MCF 10A (cell line): ENCODE data around the gene STMN3. TPM values are rescaled to one million over a fixed set of nuclear protein-coding genes. Genes with fewer than 3 reads are reported as not detected.
"Not testable (repeated sequence)": the region's sequence is repeated elsewhere in the genome, so short reads cannot be mapped to it uniquely, and the experiment has no call there.

Source experiments
- BruUV-seq: library from RNA; stranded (reverse); fragments of 400-500 nt; replicated peaks from 2 replicates; lab custom pipeline; 2021; lab: Mats Ljungman, UMichigan
- CTCF ChIA-PET: fragments of 300-600 bp; sonication (Branson Sonifier 250); formaldehyde crosslinking; extraction: SDS; loops from one replicate; lab custom pipeline; 2021; ENCODE audit warnings: antibody characterized with exemption, inconsistent platforms; lab: Yijun Ruan, JAX
- POLR2A ChIA-PET: fragments of 300-600, 350-650 bp; sonication (Branson Sonifier 250); formaldehyde crosslinking; extraction: SDS; loops from one replicate; lab custom pipeline; 2020; ENCODE audit warnings: antibody characterized with exemption, inconsistent platforms; lab: Yijun Ruan, JAX
- DNase-seq: peaks from one replicate; pipeline ENCODE4 v3.0.0-alpha.2; 2018; ENCODE audit not compliant: unreplicated experiment
- H3K27ac Mint-ChIP-seq: one replicate; pipeline ENCODE4 v1.8.0; 2022; ENCODE audit warnings: mild to moderate bottlenecking, low read depth, mixed read lengths; ENCODE audit not compliant: unreplicated experiment
- H3K27me3 Mint-ChIP-seq: one replicate; pipeline ENCODE4 v1.8.0; 2022; ENCODE audit warnings: mixed read lengths; ENCODE audit not compliant: insufficient read depth, unreplicated experiment
- H3K36me3 Mint-ChIP-seq: one replicate; pipeline ENCODE4 v1.8.0; 2022; ENCODE audit warnings: mild to moderate bottlenecking, moderate library complexity, mixed read lengths; ENCODE audit not compliant: insufficient read depth, unreplicated experiment
- H3K4me1 Mint-ChIP-seq: one replicate; pipeline ENCODE4 v1.8.0; 2022; ENCODE audit warnings: mixed read lengths; ENCODE audit not compliant: insufficient read depth, unreplicated experiment
- H3K4me3 Mint-ChIP-seq: one replicate; pipeline ENCODE4 v1.8.0; 2022; ENCODE audit warnings: mild to moderate bottlenecking, moderate library complexity, mixed read lengths; ENCODE audit not compliant: unreplicated experiment
- H3K9me3 Mint-ChIP-seq: one replicate; pipeline ENCODE4 v1.8.0; 2022; ENCODE audit warnings: mixed read lengths; ENCODE audit not compliant: unreplicated experiment
- CTCF ChIP-seq: fragments of 200-600 bp; IDR thresholded peaks from one replicate; pipeline ENCODE4 v1.8.0; 2022; ENCODE audit warnings: antibody characterized with exemption, mild to moderate bottlenecking; ENCODE audit not compliant: unreplicated experiment
- intact Hi-C: fragments of 100-400 bp; cut with micrococcal nuclease; formaldehyde crosslinking; loops from 2 replicates; pipeline ENCODE4 v1.14.1; 2022
- total RNA-seq: library from RNA; stranded (reverse); gene quantifications from 2 replicates; pipeline ENCODE4 v1.2.3, GENCODE V29; 2022

The STMN3 gene
- total RNA-seq, 1 experiment from 2014 or later = 5.3 TPM

GRCh38 chr20:63660622-63661021 lies 7.4 kb upstream of the STMN3 start:
- ChIA-PET CTCF (no interaction called here), POLR2A (interaction anchor here (0.7 to 1.9 kb wide), 2 partner anchors 29 to 33 kb away, joined by 3 to 4 read pairs; partner anchors contain the start of gene GMEB2)
- peaks cover 11% of the 10 kb centered on the region for H3K36me3 Mint-ChIP-seq
- no peak overlapping the region for H3K27ac Mint-ChIP-seq
- no peak overlapping the region for H3K4me3 Mint-ChIP-seq
- no peak for TF ChIP-seq CTCF
- no TSS peak for BruUV-seq
- no peak for DNase-seq
- H3K27me3 Mint-ChIP-seq = no peaks in the 10 kb centered on the region
- peaks cover 9% of the 10 kb centered on the region for H3K4me1 Mint-ChIP-seq
- intact Hi-C loops = no loop called here
- no peaks in the 10 kb centered on the region for H3K9me3 Mint-ChIP-seq

- POLR2A ChIA-PET = interaction anchor here (0.7 to 1.9 kb wide), 2 partner anchors 28 to 33 kb away, joined by 3 to 4 read pairs; partner anchors contain the start of gene GMEB2
- CTCF ChIA-PET, H3K27ac Mint-ChIP-seq, DNase-seq, H3K27me3 Mint-ChIP-seq, H3K9me3 Mint-ChIP-seq, H3K4me1 Mint-ChIP-seq, intact Hi-C loops: not testable (repeated sequence)
- Mint-ChIP-seq H3K36me3 (peaks cover 10% of the 10 kb centered on the region), H3K4me3 (peak overlapping the region; percentile 88)
- BruUV-seq = TSS peak; percentile 43
Measured at GRCh38 chr20:63660174-63660573, 7.0 kb upstream of the STMN3 start.

GRCh38 chr20:63659370-63659769 lies 6.1 kb upstream of the STMN3 start:
- BruUV-seq = no TSS peak
- no peak overlapping the region for H3K27ac Mint-ChIP-seq
- TF ChIP-seq CTCF = no peak
- H3K4me1 Mint-ChIP-seq = peaks cover 9% of the 10 kb centered on the region
- POLR2A ChIA-PET = interaction anchor here (0.5 to 2.6 kb wide), 6 partner anchors 17 to 242 kb away, joined by 3 to 48 read pairs (median 4); partner anchors contain the start of genes GMEB2 and PPDPF
- CTCF ChIA-PET = no interaction called here
- peaks cover 6% of the 10 kb centered on the region for H3K36me3 Mint-ChIP-seq
- DNase-seq = no peak
- H3K9me3 Mint-ChIP-seq = no peaks in the 10 kb centered on the region
- intact Hi-C loops = loop anchor here (5.0 kb wide), 1 partner anchor 38 kb away; the partner anchor contains the start of gene TNFRSF6B
- peak overlapping the region; percentile 88 for H3K4me3 Mint-ChIP-seq
- H3K27me3 Mint-ChIP-seq = no peaks in the 10 kb centered on the region

- no peaks in the 10 kb centered on the region for H3K27me3 Mint-ChIP-seq
- H3K9me3 Mint-ChIP-seq = no peaks in the 10 kb centered on the region
- H3K4me3 Mint-ChIP-seq = peak overlapping the region; percentile 88
- peak overlapping the region; percentile 97 for H3K27ac Mint-ChIP-seq
- DNase-seq = no peak
- ChIA-PET POLR2A (interaction anchor here (0.7 to 2.6 kb wide), 30 partner anchors 8 to 732 kb away, joined by 3 to 48 read pairs (median 6); partner anchors contain the start of genes ARFGAP1, ARFRP1, GMEB2 and PPDPF), CTCF (interaction anchor here (1.5 kb wide), 1 partner anchor 10 kb away, joined by 4 read pairs; no protein-coding TSS in a partner anchor)
- peaks cover 6% of the 10 kb centered on the region for H3K36me3 Mint-ChIP-seq
- no TSS peak for BruUV-seq
- H3K4me1 Mint-ChIP-seq = peaks cover 9% of the 10 kb centered on the region
- intact Hi-C loops = loop anchor here (5.0 kb wide), 1 partner anchor 39 kb away; the partner anchor contains the start of gene TNFRSF6B
- no peak for TF ChIP-seq CTCF
Measured at GRCh38 chr20:63658749-63659187, 5.5 kb upstream of the STMN3 start.
